Activated T-helper 1 cell treated with anti-CD3 and anti-CD28 coated beads, Interleukin-12 subunit alpha, Interleukin-12 subunit beta, Interleukin-2, Interleukin-4 antibody, amounts not matched to agents 30 ng/mL and 10 ng/mL and 1 ng/mL, durations not matched to agents 14 hours and 24 hours and 36 hours (primary cell): Measurements from ENCODE around the gene SMYD3. TPM values are rescaled to one million over a fixed set of nuclear protein-coding genes. Genes with fewer than 3 reads are reported as not detected.

Source experiments
- DNase-seq: peaks from one replicate; pipeline ENCODE4 v3.0.0; 2021; ENCODE audit warnings: low spot score
- H3K27ac Mint-ChIP-seq: one replicate; pipeline ENCODE4 v1.8.0; 2021; ENCODE audit warnings: mild to moderate bottlenecking, mixed read lengths
- H3K27me3 Mint-ChIP-seq: one replicate; pipeline ENCODE4 v1.8.0; 2022; ENCODE audit warnings: mild to moderate bottlenecking, moderate library complexity, mixed read lengths; ENCODE audit not compliant: insufficient read depth
- H3K36me3 Mint-ChIP-seq: one replicate; pipeline ENCODE4 v1.8.0; 2021; ENCODE audit warnings: low read depth, mixed read lengths
- H3K4me1 Mint-ChIP-seq: one replicate; pipeline ENCODE4 v1.8.0; 2021; ENCODE audit warnings: low read depth, mixed read lengths
- H3K4me3 Mint-ChIP-seq: one replicate; pipeline ENCODE4 v1.8.0; 2021; ENCODE audit warnings: mild to moderate bottlenecking, moderate library complexity, mixed read lengths
- H3K9me3 Mint-ChIP-seq: one replicate; pipeline ENCODE4 v1.8.0; 2021; ENCODE audit warnings: mixed read lengths
- intact Hi-C: fragments of 100-400 bp; cut with micrococcal nuclease; formaldehyde crosslinking; loops from one replicate; pipeline ENCODE4 v1.15.1; 2024
- total RNA-seq: library from RNA; stranded (reverse); gene quantifications from 2 replicates; pipeline ENCODE4 v1.2.3, GENCODE V29; 2022

SMYD3 gene
- total RNA-seq, 1 donor from 2014 or later, result 21.7 TPM

DNA sequence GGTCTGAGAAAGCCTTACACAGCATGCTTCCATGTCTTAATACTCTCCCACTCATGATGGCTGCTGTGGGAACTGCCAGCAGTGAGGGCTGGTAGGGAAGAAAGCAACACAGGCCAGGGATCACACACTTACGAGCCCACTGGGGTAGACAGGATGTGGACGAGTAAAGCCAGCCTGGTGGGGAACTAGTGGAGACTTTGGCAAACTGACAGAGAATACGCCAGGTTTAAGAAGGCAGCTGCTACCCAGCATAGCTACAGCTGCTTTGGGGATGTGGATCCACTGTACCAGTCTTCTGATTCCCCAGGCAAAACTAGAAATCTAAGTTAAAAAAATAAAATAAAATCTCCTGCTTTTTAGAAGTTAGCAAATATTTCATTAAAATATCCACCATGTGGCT is 664.0 kb downstream of the SMYD3 start:
- Mint-ChIP-seq H3K27me3 (no peaks in the 10 kb centered on the region), H3K36me3 (no peaks in the 10 kb centered on the region), H3K9me3 (no peaks in the 10 kb centered on the region), H3K27ac (no peak overlapping the region), H3K4me3 (no peak overlapping the region), H3K4me1 (no peaks in the 10 kb centered on the region)
- DNase-seq, result no peak
- intact Hi-C loops, result no loop called here

DNA sequence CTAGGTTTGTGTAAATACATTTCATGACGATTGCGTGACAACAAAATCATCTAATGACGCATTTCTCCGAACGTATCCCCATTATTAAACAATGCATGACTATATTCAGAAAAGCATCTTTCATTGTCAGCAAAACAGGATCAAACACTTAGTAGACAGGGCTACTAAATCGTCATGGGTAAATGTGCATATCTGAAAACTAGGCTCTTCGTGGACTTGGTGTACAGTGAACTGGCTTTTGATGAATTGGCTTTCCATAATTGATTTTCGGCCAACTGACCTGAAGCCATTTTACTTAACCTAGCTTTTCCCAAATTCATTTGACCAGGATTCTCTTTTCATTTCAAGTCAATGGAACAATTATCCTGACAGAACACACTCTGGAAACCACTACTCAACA is 665.0 kb downstream of the SMYD3 start:
- no peaks in the 10 kb centered on the region for H3K4me1 Mint-ChIP-seq
- H3K27ac Mint-ChIP-seq, result no peak overlapping the region
- no peaks in the 10 kb centered on the region for H3K9me3 Mint-ChIP-seq
- no peaks in the 10 kb centered on the region for H3K27me3 Mint-ChIP-seq
- no peak for DNase-seq
- intact Hi-C loops, result no loop called here
- no peak overlapping the region for H3K4me3 Mint-ChIP-seq
- H3K36me3 Mint-ChIP-seq, result no peaks in the 10 kb centered on the region

DNA sequence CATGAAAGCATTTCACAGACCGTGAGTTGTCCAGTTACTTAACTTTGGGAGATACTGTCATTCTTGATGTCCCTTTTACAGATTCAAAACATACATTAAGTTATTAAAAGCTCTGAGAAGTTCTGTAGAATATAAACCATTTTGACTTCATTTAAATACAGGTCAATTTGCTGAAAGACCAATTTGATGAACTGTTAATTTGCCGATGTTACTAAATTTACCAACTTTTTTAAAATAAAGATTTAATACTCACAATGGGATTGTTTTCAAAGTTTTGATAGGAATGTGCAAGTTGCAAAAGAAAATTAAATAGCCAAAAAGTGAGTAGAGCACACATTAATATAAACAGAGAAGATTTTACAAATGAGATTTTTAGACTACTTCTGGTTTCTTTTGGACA is 666.1 kb downstream of the SMYD3 start:
- H3K4me3 Mint-ChIP-seq, result no peak overlapping the region
- no peaks in the 10 kb centered on the region for H3K9me3 Mint-ChIP-seq
- intact Hi-C loops, result no loop called here
- DNase-seq, result no peak
- H3K27me3 Mint-ChIP-seq, result no peaks in the 10 kb centered on the region
- H3K27ac Mint-ChIP-seq, result no peak overlapping the region
- H3K36me3 Mint-ChIP-seq, result no peaks in the 10 kb centered on the region
- no peaks in the 10 kb centered on the region for H3K4me1 Mint-ChIP-seq

DNA sequence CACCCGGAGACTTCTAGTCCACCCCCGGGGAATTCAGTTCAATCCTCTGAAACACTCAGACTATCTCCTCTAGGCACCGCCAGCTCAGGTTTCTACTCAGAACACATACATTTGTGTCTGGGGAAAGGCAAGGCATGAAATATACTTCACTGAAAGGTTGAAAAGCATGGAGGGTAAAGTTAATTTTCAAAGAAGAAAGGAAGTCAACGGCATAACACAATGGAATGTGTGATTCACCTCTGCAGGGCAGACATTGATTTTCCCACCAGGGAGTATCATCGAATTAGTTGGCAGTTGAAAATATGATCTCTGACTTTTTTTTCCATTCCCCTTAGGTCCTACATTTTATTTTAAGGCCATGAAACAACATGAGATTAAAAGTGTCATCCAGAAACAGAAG is 669.4 kb downstream of the SMYD3 start:
- H3K9me3 Mint-ChIP-seq, result no peaks in the 10 kb centered on the region
- H3K4me3 Mint-ChIP-seq, result no peak overlapping the region
- no peaks in the 10 kb centered on the region for H3K4me1 Mint-ChIP-seq
- H3K36me3 Mint-ChIP-seq, result no peaks in the 10 kb centered on the region
- H3K27ac Mint-ChIP-seq, result no peak overlapping the region
- intact Hi-C loops, result no loop called here
- H3K27me3 Mint-ChIP-seq, result no peaks in the 10 kb centered on the region
- DNase-seq, result no peak

- intact Hi-C loops, result no loop called here
- H3K4me1 Mint-ChIP-seq, result no peaks in the 10 kb centered on the region
- no peak overlapping the region for H3K4me3 Mint-ChIP-seq
These were observed 671.7 kb downstream of the SMYD3 start for GRCh38 chr1:245835386-245835785.

GRCh38 chr1:245834002-245834401 is 673.1 kb downstream of the SMYD3 start:
- no peaks in the 10 kb centered on the region for H3K4me1 Mint-ChIP-seq
- H3K27me3 Mint-ChIP-seq, result no peaks in the 10 kb centered on the region
- no peaks in the 10 kb centered on the region for H3K9me3 Mint-ChIP-seq
- no peaks in the 10 kb centered on the region for H3K36me3 Mint-ChIP-seq
- DNase-seq, result no peak
- intact Hi-C loops, result no loop called here
- no peak overlapping the region for H3K27ac Mint-ChIP-seq
- no peak overlapping the region for H3K4me3 Mint-ChIP-seq

More at GRCh38 chr1:245835386-245835785, 671.7 kb downstream of the SMYD3 start:
- no peaks in the 10 kb centered on the region for H3K9me3 Mint-ChIP-seq
- H3K36me3 Mint-ChIP-seq, result no peaks in the 10 kb centered on the region
- no peaks in the 10 kb centered on the region for H3K27me3 Mint-ChIP-seq
- no peak overlapping the region for H3K27ac Mint-ChIP-seq
- DNase-seq, result no peak

GRCh38 chr1:245832771-245833527 is 674.1 kb downstream of the SMYD3 start:
- H3K4me3 Mint-ChIP-seq, result no peak overlapping the region
- no peaks in the 10 kb centered on the region for H3K9me3 Mint-ChIP-seq
- H3K4me1 Mint-ChIP-seq, result no peaks in the 10 kb centered on the region
- intact Hi-C loops, result no loop called here
- H3K36me3 Mint-ChIP-seq, result no peaks in the 10 kb centered on the region
- no peaks in the 10 kb centered on the region for H3K27me3 Mint-ChIP-seq
- H3K27ac Mint-ChIP-seq, result no peak overlapping the region
- no peak for DNase-seq

- no peak overlapping the region for H3K27ac Mint-ChIP-seq
- intact Hi-C loops, result no loop called here
These were observed 675.6 kb downstream of the SMYD3 start for GRCh38 chr1:245831518-245831917.

GRCh38 chr1:245829826-245830225 is 677.3 kb downstream of the SMYD3 start:
- intact Hi-C loops, result no loop called here
- no peaks in the 10 kb centered on the region for H3K36me3 Mint-ChIP-seq
- no peaks in the 10 kb centered on the region for H3K9me3 Mint-ChIP-seq
- DNase-seq, result no peak
- no peaks in the 10 kb centered on the region for H3K27me3 Mint-ChIP-seq
- no peaks in the 10 kb centered on the region for H3K4me1 Mint-ChIP-seq
- H3K27ac Mint-ChIP-seq, result no peak overlapping the region
- H3K4me3 Mint-ChIP-seq, result no peak overlapping the region

More at GRCh38 chr1:245831518-245831917, 675.6 kb downstream of the SMYD3 start:
- Mint-ChIP-seq H3K36me3 (no peaks in the 10 kb centered on the region), H3K4me1 (no peaks in the 10 kb centered on the region), H3K9me3 (no peaks in the 10 kb centered on the region), H3K4me3 (no peak overlapping the region), H3K27me3 (no peaks in the 10 kb centered on the region)
- no peak for DNase-seq

DNA sequence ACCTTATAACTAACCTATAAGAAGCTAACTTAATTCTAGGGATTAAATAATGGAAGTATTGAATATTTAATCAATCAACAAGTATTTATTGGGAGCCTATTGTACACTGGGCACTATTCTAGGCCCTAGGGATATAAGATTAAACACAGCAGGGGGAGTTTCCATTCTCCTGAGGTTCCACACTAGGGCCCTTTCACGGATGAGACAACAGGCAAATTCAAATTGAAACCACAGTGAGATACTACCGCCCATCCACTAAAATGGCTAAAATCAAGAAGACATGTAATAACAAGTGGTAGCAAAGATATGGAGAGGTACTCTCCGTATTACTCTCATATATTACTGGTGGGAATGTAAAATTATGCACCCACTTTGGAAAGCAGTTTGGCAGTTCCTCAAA is 677.9 kb downstream of the SMYD3 start:
- Mint-ChIP-seq H3K4me3 (no peak overlapping the region), H3K4me1 (no peaks in the 10 kb centered on the region), H3K9me3 (no peaks in the 10 kb centered on the region), H3K36me3 (no peaks in the 10 kb centered on the region), H3K27me3 (no peaks in the 10 kb centered on the region), H3K27ac (no peak overlapping the region)
- no peak for DNase-seq
- intact Hi-C loops, result no loop called here

DNA sequence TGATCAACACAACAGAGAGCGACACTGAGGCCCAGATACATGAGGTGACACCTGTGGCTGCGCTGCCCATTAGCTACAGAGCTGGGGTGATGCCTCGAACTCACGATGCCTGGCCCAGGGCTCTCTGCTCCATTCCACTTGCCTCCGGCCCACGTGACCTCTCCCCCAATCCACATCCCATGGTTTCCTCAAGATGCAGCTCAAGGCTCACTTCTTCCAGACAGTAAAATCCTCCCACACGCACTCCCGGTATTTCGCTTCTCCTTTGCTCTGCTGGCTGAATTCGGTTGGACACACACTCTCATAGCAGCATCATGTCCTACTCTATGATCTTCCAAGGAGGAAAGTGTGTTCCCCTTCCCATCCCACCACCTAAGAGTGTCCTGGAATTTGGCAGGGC is 679.8 kb downstream of the SMYD3 start:
- no peaks in the 10 kb centered on the region for H3K9me3 Mint-ChIP-seq
- H3K4me3 Mint-ChIP-seq, result no peak overlapping the region
- DNase-seq, result no peak
- intact Hi-C loops, result no loop called here
- H3K4me1 Mint-ChIP-seq, result no peaks in the 10 kb centered on the region
- H3K27ac Mint-ChIP-seq, result no peak overlapping the region
- no peaks in the 10 kb centered on the region for H3K27me3 Mint-ChIP-seq
- H3K36me3 Mint-ChIP-seq, result no peaks in the 10 kb centered on the region

GRCh38 chr1:245825128-245825901 is 681.8 kb downstream of the SMYD3 start:
- H3K36me3 Mint-ChIP-seq, result no peaks in the 10 kb centered on the region

DNA sequence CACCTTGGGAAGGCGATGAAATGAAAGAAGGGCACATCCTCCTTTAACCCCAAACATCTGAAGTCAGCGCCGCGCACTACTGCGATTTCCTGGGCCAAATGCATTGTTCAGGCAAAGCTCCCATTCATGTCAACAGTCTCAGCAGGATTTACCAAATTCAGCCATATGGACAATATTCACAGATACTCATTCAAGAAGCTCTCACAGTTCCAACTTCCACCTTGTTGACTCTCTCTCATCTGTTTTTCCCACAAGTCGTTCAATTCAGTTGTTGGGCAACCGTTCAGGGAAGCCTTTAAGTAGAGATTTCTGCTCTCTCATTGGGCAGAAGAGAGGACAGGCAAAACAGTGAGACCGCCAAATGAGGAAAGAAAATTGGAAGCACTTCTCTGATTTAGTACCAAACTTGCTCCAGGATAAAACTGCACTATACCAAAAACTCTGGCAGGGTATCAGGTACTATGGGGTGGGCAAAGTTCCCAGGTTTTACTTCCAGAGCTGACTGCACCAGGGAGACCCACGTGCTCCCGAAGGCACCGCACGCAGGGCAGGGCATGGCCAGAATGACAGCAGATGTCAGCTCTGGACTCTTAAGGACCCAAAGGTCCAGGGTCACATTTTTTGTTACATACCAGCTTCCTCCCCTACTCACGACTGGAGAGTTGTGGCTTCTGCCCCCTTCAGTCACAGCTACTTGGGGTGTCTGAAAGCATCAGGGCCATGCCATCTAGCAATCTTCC is 683.5 kb downstream of the SMYD3 start:
- intact Hi-C loops, result no loop called here
- Mint-ChIP-seq H3K27me3 (no peaks in the 10 kb centered on the region), H3K4me1 (no peaks in the 10 kb centered on the region), H3K9me3 (no peaks in the 10 kb centered on the region), H3K4me3 (no peak overlapping the region), H3K27ac (no peak overlapping the region), H3K36me3 (no peaks in the 10 kb centered on the region)
- DNase-seq, result no peak

More at GRCh38 chr1:245825128-245825901, 681.8 kb downstream of the SMYD3 start:
- intact Hi-C loops, result no loop called here
- Mint-ChIP-seq H3K4me3 (no peak overlapping the region), H3K27ac (no peak overlapping the region), H3K4me1 (no peaks in the 10 kb centered on the region), H3K9me3 (no peaks in the 10 kb centered on the region), H3K27me3 (no peaks in the 10 kb centered on the region)
- DNase-seq, result no peak
